ENCODE results near the gene OXER1. TPM values are rescaled to one million over a fixed set of nuclear protein-coding genes. Genes with fewer than 3 reads are reported as not detected.

The OXER1 gene
- polyA plus RNA-seq, 2 of the 4 experiments (the other 2 are of a cell fraction): not detected

DNA sequence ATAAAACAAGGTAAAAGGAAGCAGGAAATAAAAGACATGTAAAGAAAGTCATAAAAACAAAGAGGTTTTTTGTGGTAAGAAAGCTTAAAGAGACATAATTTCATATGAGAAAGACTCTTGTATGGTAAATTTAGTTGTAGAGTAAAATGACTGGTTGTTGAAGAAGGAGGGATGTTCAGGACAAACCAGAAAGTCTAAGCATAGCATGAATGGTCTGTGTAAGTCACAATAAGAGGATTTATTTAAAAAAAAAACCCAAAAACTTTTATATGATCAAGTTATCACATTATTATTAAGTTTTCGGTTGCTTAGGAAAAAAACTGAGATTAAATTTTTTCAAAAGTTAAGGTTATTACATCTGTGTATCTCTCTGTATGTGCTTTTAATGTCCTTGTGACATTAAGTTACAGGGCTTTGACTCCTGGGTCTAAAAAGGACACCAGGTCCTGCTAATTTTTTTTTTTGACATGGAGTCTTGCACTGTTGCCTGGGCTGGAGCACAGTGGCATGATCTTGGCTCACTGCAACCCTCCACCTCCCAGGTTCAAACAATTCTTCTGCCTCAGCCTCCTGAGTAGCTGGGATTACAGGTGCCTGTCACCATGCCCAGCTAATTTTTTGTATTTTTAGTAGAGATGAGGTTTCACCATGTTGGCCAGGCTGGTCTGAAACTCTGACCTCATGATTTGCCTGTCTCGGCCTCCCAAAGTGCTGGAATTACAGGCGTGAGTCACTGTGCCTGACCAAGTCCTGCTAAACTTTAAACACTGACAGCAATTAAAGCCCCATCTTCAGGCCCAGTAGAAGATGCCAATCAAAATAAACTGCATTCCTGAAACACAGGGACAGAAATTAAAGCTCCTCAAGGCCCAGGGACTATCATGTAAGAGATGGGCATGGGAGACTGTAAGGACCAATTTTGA, 14.2 kb upstream of the OXER1 start:
- no peak for ATAC-seq
- Histone ChIP-seq H3K9me3 (peaks cover 6% of the 10 kb centered on the region; the same call in 1 of the 3 replicates), H3K4me2 (no peak overlapping the region), H3K4me1 (no peaks in the 10 kb centered on the region), H3K27ac (no peak overlapping the region), H3K4me3 (no peak overlapping the region)
- no peak for DNase-seq (ENCODE audit: low read depth in 1 of 2, low spot score in 1 of 2)
- FAIRE-seq: no peak
- 61% methylated on average over 3 of the region's 3 CpGs for WGBS (ENCODE audit: missing lambda C conversion rate)
- POLR2A ChIA-PET: no interaction called here
- TF ChIP-seq, protein P1, sequence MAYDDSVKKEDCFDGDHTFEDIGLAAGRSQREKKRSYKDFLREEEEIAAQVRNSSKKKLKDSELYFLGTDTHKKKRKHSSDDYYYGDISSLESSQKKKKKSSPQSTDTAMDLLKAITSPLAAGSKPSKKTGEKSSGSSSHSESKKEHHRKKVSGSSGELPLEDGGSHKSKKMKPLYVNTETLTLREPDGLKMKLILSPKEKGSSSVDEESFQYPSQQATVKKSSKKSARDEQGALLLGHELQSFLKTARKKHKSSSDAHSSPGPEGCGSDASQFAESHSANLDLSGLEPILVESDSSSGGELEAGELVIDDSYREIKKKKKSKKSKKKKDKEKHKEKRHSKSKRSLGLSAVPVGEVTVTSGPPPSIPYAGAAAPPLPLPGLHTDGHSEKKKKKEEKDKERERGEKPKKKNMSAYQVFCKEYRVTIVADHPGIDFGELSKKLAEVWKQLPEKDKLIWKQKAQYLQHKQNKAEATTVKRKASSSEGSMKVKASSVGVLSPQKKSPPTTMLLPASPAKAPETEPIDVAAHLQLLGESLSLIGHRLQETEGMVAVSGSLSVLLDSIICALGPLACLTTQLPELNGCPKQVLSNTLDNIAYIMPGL (CRISPR knock-in tag; IDR thresholded peaks at IDR 0.05; ENCODE audit: borderline replicate concordance): no peak
- TF ChIP-seq ZFP36 (IDR thresholded peaks at IDR 0.05; ENCODE audit: borderline replicate concordance, partially characterized antibody): peak; percentile 71
- CTCF ChIA-PET: no interaction called here

DNA sequence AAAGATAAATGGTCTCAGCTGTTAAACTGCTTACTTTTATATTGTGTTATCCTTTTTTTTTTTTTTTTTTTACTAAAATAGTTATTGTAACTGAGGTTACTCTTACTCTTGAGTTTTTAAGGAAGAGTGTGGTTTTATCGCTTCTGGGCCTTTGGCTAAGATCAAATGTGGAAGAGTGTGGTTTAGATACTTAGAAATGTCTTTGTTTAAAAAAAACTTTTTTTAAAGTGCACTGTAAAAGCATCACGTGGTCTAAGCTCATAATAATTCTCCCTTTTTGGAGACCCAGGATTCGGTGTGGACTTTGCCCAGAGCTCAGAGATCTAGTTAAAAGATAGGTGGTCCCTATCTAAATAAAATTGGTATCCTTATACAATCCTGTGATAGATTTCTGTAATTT, 11.9 kb upstream of the OXER1 start:
- Histone ChIP-seq H3K4me2 (no peak overlapping the region), H3K4me1 (no peaks in the 10 kb centered on the region), H3K9me3 (peaks cover 6% of the 10 kb centered on the region; the same call in 1 of the 3 replicates), H3K4me3 (no peak overlapping the region), H3K27ac (no peak overlapping the region)
- DNase-seq (ENCODE audit: low read depth in 1 of 2, low spot score in 1 of 2) (no peak), FAIRE-seq (no peak), ATAC-seq (no peak)
- CTCF ChIA-PET: interaction anchor here (0.6 to 1.0 kb wide), 3 partner anchors 12 to 360 kb away, joined by 3 to 4 read pairs (median 3); partner anchors contain the start of gene OXER1
- POLR2A ChIA-PET: no interaction called here
- 58% methylated on average over 3 of the region's 3 CpGs for WGBS (ENCODE audit: missing lambda C conversion rate)
- TF ChIP-seq RNF2 (IDR thresholded peaks at IDR 0.05; ENCODE audit: borderline replicate concordance, low read depth): no peak
- TF ChIP-seq ESRRA (IDR thresholded peaks at IDR 0.05; ENCODE audit: borderline replicate concordance, low read length): no peak
- no peak for TF ChIP-seq EHMT2 (IDR thresholded peaks at IDR 0.05; ENCODE audit: low read depth)
- TF ChIP-seq, protein P2, sequence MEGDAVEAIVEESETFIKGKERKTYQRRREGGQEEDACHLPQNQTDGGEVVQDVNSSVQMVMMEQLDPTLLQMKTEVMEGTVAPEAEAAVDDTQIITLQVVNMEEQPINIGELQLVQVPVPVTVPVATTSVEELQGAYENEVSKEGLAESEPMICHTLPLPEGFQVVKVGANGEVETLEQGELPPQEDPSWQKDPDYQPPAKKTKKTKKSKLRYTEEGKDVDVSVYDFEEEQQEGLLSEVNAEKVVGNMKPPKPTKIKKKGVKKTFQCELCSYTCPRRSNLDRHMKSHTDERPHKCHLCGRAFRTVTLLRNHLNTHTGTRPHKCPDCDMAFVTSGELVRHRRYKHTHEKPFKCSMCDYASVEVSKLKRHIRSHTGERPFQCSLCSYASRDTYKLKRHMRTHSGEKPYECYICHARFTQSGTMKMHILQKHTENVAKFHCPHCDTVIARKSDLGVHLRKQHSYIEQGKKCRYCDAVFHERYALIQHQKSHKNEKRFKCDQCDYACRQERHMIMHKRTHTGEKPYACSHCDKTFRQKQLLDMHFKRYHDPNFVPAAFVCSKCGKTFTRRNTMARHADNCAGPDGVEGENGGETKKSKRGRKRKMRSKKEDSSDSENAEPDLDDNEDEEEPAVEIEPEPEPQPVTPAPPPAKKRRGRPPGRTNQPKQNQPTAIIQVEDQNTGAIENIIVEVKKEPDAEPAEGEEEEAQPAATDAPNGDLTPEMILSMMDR (IDR thresholded peaks at IDR 0.05): no peak
- TF ChIP-seq HOXB5 (CRISPR knock-in tag; IDR thresholded peaks at IDR 0.05): no peak
- TF ChIP-seq, protein P3, sequence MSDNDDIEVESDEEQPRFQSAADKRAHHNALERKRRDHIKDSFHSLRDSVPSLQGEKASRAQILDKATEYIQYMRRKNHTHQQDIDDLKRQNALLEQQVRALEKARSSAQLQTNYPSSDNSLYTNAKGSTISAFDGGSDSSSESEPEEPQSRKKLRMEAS (IDR thresholded peaks at IDR 0.05): no peak
- no peak for TF ChIP-seq EHF (CRISPR knock-in tag; IDR thresholded peaks at IDR 0.05)
- TF ChIP-seq ZSCAN20 (CRISPR knock-in tag; IDR thresholded peaks at IDR 0.05): no peak
- TF ChIP-seq SMC3 (IDR thresholded peaks at IDR 0.05): no peak
- TF ChIP-seq CBX2 (IDR thresholded peaks at IDR 0.05; ENCODE audit: borderline replicate concordance, low read depth): no peak
- no peak for TF ChIP-seq HOXA7 (CRISPR knock-in tag; IDR thresholded peaks at IDR 0.05)
- TF ChIP-seq EP300 (IDR thresholded peaks at IDR 0.05): no peak
- TF ChIP-seq TP53 (CRISPR knock-in tag; IDR thresholded peaks at IDR 0.05): no peak
- TF ChIP-seq, protein P4, sequence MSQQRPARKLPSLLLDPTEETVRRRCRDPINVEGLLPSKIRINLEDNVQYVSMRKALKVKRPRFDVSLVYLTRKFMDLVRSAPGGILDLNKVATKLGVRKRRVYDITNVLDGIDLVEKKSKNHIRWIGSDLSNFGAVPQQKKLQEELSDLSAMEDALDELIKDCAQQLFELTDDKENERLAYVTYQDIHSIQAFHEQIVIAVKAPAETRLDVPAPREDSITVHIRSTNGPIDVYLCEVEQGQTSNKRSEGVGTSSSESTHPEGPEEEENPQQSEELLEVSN (IDR thresholded peaks at IDR 0.05; ENCODE audit: borderline replicate concordance, low read depth): no peak
- no peak for TF ChIP-seq TFCP2L1 (CRISPR knock-in tag; IDR thresholded peaks at IDR 0.05)
- TF ChIP-seq SREBF2 (IDR thresholded peaks at IDR 0.05): no peak
